OCI-LY1 (cell line): ENCODE data around the gene DNAAF8.

ENCODE experiments used
- H2AFZ ChIP-seq: fragments of 200-600 bp; sonication (generic), shearing (Covaris generic); 2 replicates; pipeline ENCODE4 v1.6.0; 2014; ENCODE audit warnings: antibody characterized with exemption, mild to moderate bottlenecking, low read length
- H3F3A ChIP-seq: fragments of 200-600 bp; sonication (generic), shearing (Covaris generic); 2 replicates; pipeline ENCODE4 v1.6.0; 2014; ENCODE audit warnings: mild to moderate bottlenecking, antibody characterized with exemption, low read length, moderate library complexity; ENCODE audit not compliant: insufficient read depth
- H3K27ac ChIP-seq: fragments of 200-600 bp; sonication (generic); 2 replicates; pipeline ENCODE4 v1.5.1; 2014; ENCODE audit warnings: low read length, mixed run types, mild to moderate bottlenecking, low read depth; ENCODE audit not compliant: poor library complexity, severe bottlenecking
- H3K27me3 ChIP-seq: fragments of 200-600 bp; sonication (generic); 2 replicates; pipeline ENCODE4 v1.6.0; 2014; ENCODE audit warnings: antibody characterized with exemption, mild to moderate bottlenecking, low read length, moderate library complexity; ENCODE audit not compliant: insufficient read depth
- H3K36me3 ChIP-seq: fragments of 200-600 bp; sonication (generic); 2 replicates; pipeline ENCODE4 v1.6.1; 2014; ENCODE audit warnings: mild to moderate bottlenecking, antibody characterized with exemption, low read length, moderate library complexity, mixed read lengths; ENCODE audit not compliant: insufficient read depth
- H3K4me1 ChIP-seq: fragments of 200-600 bp; sonication (generic); 2 replicates; pipeline ENCODE4 v1.5.1; 2014; ENCODE audit warnings: mild to moderate bottlenecking, low read length, moderate library complexity; ENCODE audit not compliant: insufficient read depth, severe bottlenecking
- H3K4me2 ChIP-seq: fragments of 200-600 bp; sonication (generic), shearing (Covaris generic); 2 replicates; pipeline ENCODE4 v1.6.1; 2014; ENCODE audit warnings: low read length
- H3K4me3 ChIP-seq: fragments of 200-600 bp; sonication (generic); 2 replicates; pipeline ENCODE4 v1.5.1; 2014; ENCODE audit warnings: low read length, low read depth, mild to moderate bottlenecking, mixed read lengths; ENCODE audit not compliant: poor library complexity, severe bottlenecking
- H3K79me2 ChIP-seq: fragments of 200-600 bp; shearing (Covaris generic); 2 replicates; pipeline ENCODE4 v1.6.1; 2016; ENCODE audit warnings: mixed run types, low read length, mixed read lengths; ENCODE audit not compliant: insufficient read depth
- H3K9ac ChIP-seq: fragments of 200-600 bp; sonication (generic), shearing (Covaris generic); 2 replicates; pipeline ENCODE4 v1.6.1; 2014; ENCODE audit warnings: mild to moderate bottlenecking, low read length, mixed read lengths
- H3K9me2 ChIP-seq: fragments of 200-600 bp; sonication (generic), shearing (Covaris generic); 2 replicates; pipeline ENCODE4 v1.6.1; 2014; ENCODE audit warnings: low read depth, mild to moderate bottlenecking, low read length, mixed read lengths
- H3K9me3 ChIP-seq: fragments of 200-600 bp; shearing (Covaris generic); 2 replicates; pipeline ENCODE4 v1.6.1; 2014; ENCODE audit warnings: low read length, mixed read lengths
- H4K20me1 ChIP-seq: fragments of 200-600 bp; sonication (generic), shearing (Covaris generic); 2 replicates; pipeline ENCODE4 v1.6.0; 2016; ENCODE audit warnings: mild to moderate bottlenecking, low read length; ENCODE audit not compliant: insufficient read depth
- EZH2 ChIP-seq: fragments of 200-600 bp; sonication (generic), shearing (Covaris generic); IDR thresholded peaks from 2 replicates; pipeline ENCODE4 v1.8.0; 2017; ENCODE audit warnings: borderline replicate concordance, mixed run types, mild to moderate bottlenecking, antibody characterized with exemption, low read length, moderate library complexity, mixed read lengths
- TF ChIP-seq, protein P1 (sequence below): fragments of 200-600 bp; sonication (generic), shearing (Covaris generic); IDR thresholded peaks from 2 replicates; pipeline ENCODE4 v1.5.1; 2017; ENCODE audit warnings: mild to moderate bottlenecking, antibody characterized with exemption, low read length, moderate library complexity, mixed read lengths

Gene DNAAF8

DNA sequence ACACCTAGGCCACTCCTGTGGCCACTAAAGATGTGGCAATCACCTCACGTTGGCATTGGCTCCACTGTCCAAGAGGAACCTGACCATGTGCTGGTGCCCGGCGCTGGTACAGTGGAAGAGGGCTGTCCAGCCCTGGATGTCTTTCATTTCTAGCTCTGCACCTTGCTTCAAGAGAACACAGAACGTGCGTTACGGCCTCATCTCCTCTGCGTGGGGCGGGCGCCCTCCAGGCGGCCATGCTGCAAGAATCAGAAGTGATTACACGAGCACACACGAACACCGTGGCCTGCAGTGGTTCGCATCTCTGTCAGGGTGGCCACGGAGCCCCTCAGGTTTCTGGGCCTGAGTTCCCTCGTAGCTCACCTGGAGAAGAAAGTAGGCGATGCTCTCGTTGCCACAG is 7.7 kb upstream of the DNAAF8 start:
- no peaks in the 10 kb centered on the region for H4K20me1 ChIP-seq

DNA sequence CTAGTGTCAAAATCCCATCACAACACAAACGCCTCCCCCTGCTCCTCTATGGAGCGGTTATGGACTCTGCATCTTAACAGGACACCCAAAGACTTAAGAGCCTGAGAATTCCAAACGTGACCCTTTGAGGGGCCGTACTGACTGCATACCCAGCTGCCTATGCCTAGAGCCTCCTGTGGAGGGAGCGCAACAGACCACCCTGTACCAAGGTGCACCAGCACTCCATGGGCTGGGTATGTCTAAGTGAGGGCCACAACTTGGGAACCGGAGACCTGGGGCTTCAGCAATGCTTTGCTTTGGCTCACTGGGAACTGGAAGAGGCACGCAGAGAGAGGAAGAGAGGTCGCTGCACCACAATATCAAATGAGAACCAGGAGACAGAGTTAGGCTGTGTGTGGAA is 5.7 kb upstream of the DNAAF8 start:
- no peaks in the 10 kb centered on the region for H3K9me2 ChIP-seq
- H3K27ac ChIP-seq: no peak overlapping the region
- H3K79me2 ChIP-seq: no peaks in the 10 kb centered on the region
- H3K4me3 ChIP-seq: no peak overlapping the region
- H4K20me1 ChIP-seq: no peaks in the 10 kb centered on the region
- H3K27me3 ChIP-seq: no peaks in the 10 kb centered on the region
- H2AFZ ChIP-seq: no peak overlapping the region
- no peak overlapping the region for H3K4me2 ChIP-seq
- TF ChIP-seq EZH2: no peak
- TF ChIP-seq, protein P1, sequence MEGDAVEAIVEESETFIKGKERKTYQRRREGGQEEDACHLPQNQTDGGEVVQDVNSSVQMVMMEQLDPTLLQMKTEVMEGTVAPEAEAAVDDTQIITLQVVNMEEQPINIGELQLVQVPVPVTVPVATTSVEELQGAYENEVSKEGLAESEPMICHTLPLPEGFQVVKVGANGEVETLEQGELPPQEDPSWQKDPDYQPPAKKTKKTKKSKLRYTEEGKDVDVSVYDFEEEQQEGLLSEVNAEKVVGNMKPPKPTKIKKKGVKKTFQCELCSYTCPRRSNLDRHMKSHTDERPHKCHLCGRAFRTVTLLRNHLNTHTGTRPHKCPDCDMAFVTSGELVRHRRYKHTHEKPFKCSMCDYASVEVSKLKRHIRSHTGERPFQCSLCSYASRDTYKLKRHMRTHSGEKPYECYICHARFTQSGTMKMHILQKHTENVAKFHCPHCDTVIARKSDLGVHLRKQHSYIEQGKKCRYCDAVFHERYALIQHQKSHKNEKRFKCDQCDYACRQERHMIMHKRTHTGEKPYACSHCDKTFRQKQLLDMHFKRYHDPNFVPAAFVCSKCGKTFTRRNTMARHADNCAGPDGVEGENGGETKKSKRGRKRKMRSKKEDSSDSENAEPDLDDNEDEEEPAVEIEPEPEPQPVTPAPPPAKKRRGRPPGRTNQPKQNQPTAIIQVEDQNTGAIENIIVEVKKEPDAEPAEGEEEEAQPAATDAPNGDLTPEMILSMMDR: no peak
- no peaks in the 10 kb centered on the region for H3K9me3 ChIP-seq
- no peak overlapping the region for H3K9ac ChIP-seq
- H3F3A ChIP-seq: no peaks in the 10 kb centered on the region
- peaks cover 8% of the 10 kb centered on the region for H3K4me1 ChIP-seq
- peaks cover 12% of the 10 kb centered on the region; the same call in 1 of the 2 replicates for H3K36me3 ChIP-seq

More for the DNA sequence above, 7.7 kb upstream of the DNAAF8 start:
- no peak overlapping the region for H3K9ac ChIP-seq
- no peaks in the 10 kb centered on the region for H3F3A ChIP-seq
- H3K9me3 ChIP-seq: no peaks in the 10 kb centered on the region
- no peak for TF ChIP-seq EZH2
- TF ChIP-seq, protein P1: no peak
- no peak overlapping the region for H3K4me2 ChIP-seq
- H3K9me2 ChIP-seq: no peaks in the 10 kb centered on the region
- no peak overlapping the region for H2AFZ ChIP-seq
- peaks cover 12% of the 10 kb centered on the region; the same call in 1 of the 2 replicates for H3K36me3 ChIP-seq
- H3K4me1 ChIP-seq: no peaks in the 10 kb centered on the region
- H3K27ac ChIP-seq: no peak overlapping the region
- H3K4me3 ChIP-seq: no peak overlapping the region
- no peaks in the 10 kb centered on the region for H3K27me3 ChIP-seq
- H3K79me2 ChIP-seq: no peaks in the 10 kb centered on the region

DNA sequence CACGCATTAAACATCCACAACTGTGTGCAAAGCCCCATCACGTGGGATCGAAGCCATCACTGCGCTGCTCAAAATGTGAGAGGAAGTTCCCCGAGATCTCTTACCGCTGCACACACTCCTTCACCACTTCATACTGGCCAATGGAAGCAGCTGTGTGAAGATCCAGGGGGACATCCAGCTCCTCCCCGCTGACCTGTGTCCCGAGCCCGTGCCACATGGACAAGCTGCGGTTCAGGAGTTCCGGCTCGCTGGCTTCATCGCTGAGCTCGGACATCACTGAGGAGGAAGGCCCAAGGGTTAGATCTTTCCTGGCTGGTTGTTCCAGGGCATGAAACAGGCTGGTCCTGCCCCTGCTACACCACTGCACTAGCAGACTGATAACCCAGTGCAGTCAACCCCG is 4.5 kb upstream of the DNAAF8 start:
- H2AFZ ChIP-seq: no peak overlapping the region
- TF ChIP-seq, protein P1: no peak
- TF ChIP-seq EZH2: no peak
- no peaks in the 10 kb centered on the region for H3K9me2 ChIP-seq
- H3F3A ChIP-seq: no peaks in the 10 kb centered on the region
- no peaks in the 10 kb centered on the region for H3K27me3 ChIP-seq
- no peaks in the 10 kb centered on the region for H3K9me3 ChIP-seq
- no peak overlapping the region for H3K9ac ChIP-seq
- H3K36me3 ChIP-seq: peaks cover 12% of the 10 kb centered on the region; the same call in 1 of the 2 replicates
- H3K27ac ChIP-seq: no peak overlapping the region
- H4K20me1 ChIP-seq: no peaks in the 10 kb centered on the region
- no peak overlapping the region for H3K4me3 ChIP-seq
- H3K4me2 ChIP-seq: no peak overlapping the region
- no peaks in the 10 kb centered on the region for H3K79me2 ChIP-seq
- peaks cover 9% of the 10 kb centered on the region for H3K4me1 ChIP-seq
